Measurements from ENCODE around the gene PPP1R26.

The PPP1R26 gene

GRCh38 chr9:135504262-135505243 lies 25.0 kb downstream of the PPP1R26 start:
- peak; percentile 90 for TF ChIP-seq CTCF (IDR thresholded peaks at IDR 0.05; ENCODE audit: low read depth, low read length)
- DNase-seq (ENCODE audit: extremely low read depth, low read depth) = no peak

GRCh38 chr9:135505406-135506187 lies 26.0 kb downstream of the PPP1R26 start:
- no peak for DNase-seq (ENCODE audit: extremely low read depth, low read depth)
- TF ChIP-seq CTCF (IDR thresholded peaks at IDR 0.05; ENCODE audit: low read depth, low read length) = no peak

GRCh38 chr9:135506327-135507103 lies 26.9 kb downstream of the PPP1R26 start:
- no peak for TF ChIP-seq CTCF (IDR thresholded peaks at IDR 0.05; ENCODE audit: low read depth, low read length)
- DNase-seq (ENCODE audit: extremely low read depth, low read depth) = no peak

- TF ChIP-seq CTCF (IDR thresholded peaks at IDR 0.05; ENCODE audit: low read depth, low read length) = no peak
Observed at GRCh38 chr9:135507104-135508035, 27.8 kb downstream of the PPP1R26 start.

GRCh38 chr9:135508211-135508820 lies 28.7 kb downstream of the PPP1R26 start:
- DNase-seq (ENCODE audit: extremely low read depth, low read depth) = no peak
- no peak for TF ChIP-seq CTCF (IDR thresholded peaks at IDR 0.05; ENCODE audit: low read depth, low read length)

More at GRCh38 chr9:135507104-135508035, 27.8 kb downstream of the PPP1R26 start:
- DNase-seq (ENCODE audit: extremely low read depth, low read depth) = no peak

- no peak for TF ChIP-seq CTCF (IDR thresholded peaks at IDR 0.05; ENCODE audit: low read depth, low read length)
- DNase-seq (ENCODE audit: extremely low read depth, low read depth) = no peak
Observed at GRCh38 chr9:135509458-135509857, 29.9 kb downstream of the PPP1R26 start.

Data from AG09319 (cell line).